HG03039 (cell line): Measurements from ENCODE around the gene SGF29.
"Not testable (repeated sequence)": the region's sequence is repeated elsewhere in the genome, so short reads cannot be mapped to it uniquely, and the experiment has no call there.

ENCODE experiments used
- ATAC-seq: cut with Tn5 transposase; IDR thresholded peaks from one replicate; pipeline ENCODE4 v1.9.1; 2021; ENCODE audit warnings: mild to moderate bottlenecking, moderate library complexity; ENCODE audit not compliant: unreplicated experiment

Gene SGF29

GRCh38 chr16:28592979-28593553, 39.3 kb downstream of the SGF29 start:
- ATAC-seq, result no peak

- ATAC-seq, result not testable (repeated sequence)
Observed at GRCh38 chr16:28595451-28595850, 41.7 kb downstream of the SGF29 start.

GRCh38 chr16:28596115-28596630, 42.5 kb downstream of the SGF29 start:
- no peak for ATAC-seq

- no peak for ATAC-seq
Observed at GRCh38 chr16:28596840-28597691, 43.3 kb downstream of the SGF29 start, which contains the start of gene SULT1A2. TSS of gene SULT1A2 (minus strand) at chr16:28597050. CDS start at chr16:28595930, 1,120 bp downstream.

GRCh38 chr16:28597692-28598261, 44.1 kb downstream of the SGF29 start:
- ATAC-seq, result no peak

GRCh38 chr16:28599377-28600285, 45.9 kb downstream of the SGF29 start:
- not testable (repeated sequence) for ATAC-seq

GRCh38 chr16:28600965-28601364, 47.2 kb downstream of the SGF29 start:
- ATAC-seq, result not testable (repeated sequence)

- ATAC-seq, result not testable (repeated sequence)
Observed at GRCh38 chr16:28601589-28601988, 47.9 kb downstream of the SGF29 start.

GRCh38 chr16:28602062-28602461, 48.3 kb downstream of the SGF29 start:
- ATAC-seq, result not testable (repeated sequence)

- ATAC-seq, result no peak
Observed at GRCh38 chr16:28602529-28602928, 48.8 kb downstream of the SGF29 start.

- no peak for ATAC-seq
Observed at GRCh38 chr16:28603381-28604185, 49.9 kb downstream of the SGF29 start.

- no peak for ATAC-seq
Observed at GRCh38 chr16:28604186-28604565, 50.5 kb downstream of the SGF29 start.

- no peak for ATAC-seq
Observed at GRCh38 chr16:28606291-28607115, 52.8 kb downstream of the SGF29 start.

GRCh38 chr16:28607116-28607623, 53.5 kb downstream of the SGF29 start:
- no peak for ATAC-seq

- not testable (repeated sequence) for ATAC-seq
Observed at GRCh38 chr16:28607681-28608495, 54.2 kb downstream of the SGF29 start.

- not testable (repeated sequence) for ATAC-seq
Observed at GRCh38 chr16:28608496-28608808, 54.7 kb downstream of the SGF29 start.

GRCh38 chr16:28608867-28609596, 55.3 kb downstream of the SGF29 start:
- not testable (repeated sequence) for ATAC-seq
